Activated CD4-positive, alpha-beta T cell treated with anti-CD3 and anti-CD28 coated beads, Interleukin-2, amount 10 ng/mL, durations not matched to agents 7 days and 5 days (primary cell): ENCODE measurements around the gene IFNB1. TPM values are rescaled to one million over a fixed set of nuclear protein-coding genes. Genes with fewer than 3 reads are reported as not detected.

Experiments used
- CTCF ChIA-PET: fragments of 350-600 bp; sonication (Branson Sonifier 250); formaldehyde crosslinking; loops from one replicate; lab custom pipeline; 2021; ENCODE audit warnings: antibody characterized with exemption; lab: Charles Lee
- POLR2A ChIA-PET: fragments of 350-600 bp; sonication (Branson Sonifier 250); formaldehyde crosslinking; loops from one replicate; lab custom pipeline; 2021; ENCODE audit warnings: antibody characterized with exemption; lab: Charles Lee
- DNase-seq: peaks from one replicate; pipeline ENCODE4 v3.0.0-alpha.2; 2020
- H3K27ac Mint-ChIP-seq: one replicate; pipeline ENCODE4 v1.8.0; 2021; ENCODE audit warnings: mild to moderate bottlenecking, moderate library complexity, mixed read lengths
- H3K27me3 Mint-ChIP-seq: one replicate; pipeline ENCODE4 v1.8.0; 2021; ENCODE audit warnings: mixed read lengths
- H3K36me3 Mint-ChIP-seq: one replicate; pipeline ENCODE4 v1.8.0; 2021; ENCODE audit warnings: low read depth, mixed read lengths
- H3K4me1 Mint-ChIP-seq: one replicate; pipeline ENCODE4 v1.8.0; 2021; ENCODE audit warnings: mixed read lengths
- H3K4me3 Mint-ChIP-seq: one replicate; pipeline ENCODE4 v1.8.0; 2021; ENCODE audit warnings: mild to moderate bottlenecking, moderate library complexity, mixed read lengths
- H3K9me3 Mint-ChIP-seq: one replicate; pipeline ENCODE4 v1.8.0; 2021; ENCODE audit warnings: mixed read lengths
- total RNA-seq, 2 experiments: library from RNA; stranded (reverse); gene quantifications; one replicate each; pipeline ENCODE4 v1.2.3, GENCODE V29; 2021

IFNB1 gene
- total RNA-seq, 2 experiments from 2014 or later = not detected

DNA sequence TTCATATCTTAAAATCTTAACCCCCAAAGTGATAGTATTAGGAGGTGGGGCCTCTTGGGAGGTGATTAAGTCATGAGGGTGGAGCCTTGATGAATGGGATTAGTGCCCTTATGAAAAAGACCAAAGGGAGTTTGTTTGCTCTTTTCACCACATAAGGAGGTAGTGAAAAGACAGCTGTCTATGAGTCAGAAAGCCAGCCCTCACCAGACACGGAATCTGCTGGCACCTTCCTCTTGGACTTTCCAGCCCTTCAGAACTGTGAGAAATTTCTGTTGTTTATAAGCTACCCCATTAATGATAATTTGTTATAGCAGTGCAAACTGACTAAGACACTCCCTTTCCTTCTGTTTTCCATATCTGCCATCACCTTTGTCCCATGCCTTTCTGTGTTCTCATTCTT lies 20.8 kb downstream of the IFNB1 start:
- CTCF ChIA-PET = interaction anchor here (1.2 to 1.5 kb wide), 2 partner anchors 9 to 22 kb away, joined by 3 read pairs; no protein-coding TSS in a partner anchor
- Mint-ChIP-seq H3K9me3 (no peaks in the 10 kb centered on the region), H3K36me3 (peaks cover 1% of the 10 kb centered on the region), H3K27ac (no peak overlapping the region), H3K27me3 (no peaks in the 10 kb centered on the region), H3K4me3 (no peak overlapping the region), H3K4me1 (peaks cover 21% of the 10 kb centered on the region)
- POLR2A ChIA-PET = no interaction called here
- no peak for DNase-seq

- no peaks in the 10 kb centered on the region for H3K4me1 Mint-ChIP-seq
- CTCF ChIA-PET = no interaction called here
- peaks cover 2% of the 10 kb centered on the region for H3K27me3 Mint-ChIP-seq
- no peak overlapping the region for H3K27ac Mint-ChIP-seq
- no peaks in the 10 kb centered on the region for H3K9me3 Mint-ChIP-seq
- POLR2A ChIA-PET = no interaction called here
- H3K36me3 Mint-ChIP-seq = peaks cover 1% of the 10 kb centered on the region
- DNase-seq = no peak
- H3K4me3 Mint-ChIP-seq = no peak overlapping the region
Observed at GRCh38 chr9:21053851-21054250, 23.9 kb downstream of the IFNB1 start.

DNA sequence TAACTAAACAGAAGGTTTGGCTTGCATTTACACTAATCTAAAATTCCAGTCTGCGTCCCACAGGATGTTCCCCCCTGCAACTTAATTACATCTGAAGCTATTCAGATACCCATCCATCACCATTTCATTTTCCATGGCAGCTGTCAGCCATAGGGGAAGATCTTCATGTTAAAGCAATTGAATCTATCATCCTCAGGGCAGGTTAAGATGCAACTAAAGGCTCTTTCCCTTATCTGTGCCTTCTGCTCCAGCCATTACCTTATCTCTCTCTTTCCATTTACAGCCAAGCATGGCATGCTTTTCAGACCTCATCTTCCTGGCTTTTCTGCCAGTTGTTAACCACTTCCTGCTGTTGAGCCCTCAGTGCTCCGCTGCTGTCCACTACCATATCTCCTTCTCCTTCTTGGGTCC lies 30.5 kb downstream of the IFNB1 start:
- Mint-ChIP-seq H3K9me3 (no peaks in the 10 kb centered on the region), H3K4me3 (no peak overlapping the region), H3K36me3 (peaks cover under 1% of the 10 kb centered on the region), H3K27ac (no peak overlapping the region), H3K27me3 (peaks cover 8% of the 10 kb centered on the region), H3K4me1 (peaks cover 4% of the 10 kb centered on the region)
- CTCF ChIA-PET = interaction anchor here (1.1 kb wide), 1 partner anchor 9 kb away, joined by 3 read pairs; no protein-coding TSS in a partner anchor
- no peak for DNase-seq
- POLR2A ChIA-PET = no interaction called here

DNA sequence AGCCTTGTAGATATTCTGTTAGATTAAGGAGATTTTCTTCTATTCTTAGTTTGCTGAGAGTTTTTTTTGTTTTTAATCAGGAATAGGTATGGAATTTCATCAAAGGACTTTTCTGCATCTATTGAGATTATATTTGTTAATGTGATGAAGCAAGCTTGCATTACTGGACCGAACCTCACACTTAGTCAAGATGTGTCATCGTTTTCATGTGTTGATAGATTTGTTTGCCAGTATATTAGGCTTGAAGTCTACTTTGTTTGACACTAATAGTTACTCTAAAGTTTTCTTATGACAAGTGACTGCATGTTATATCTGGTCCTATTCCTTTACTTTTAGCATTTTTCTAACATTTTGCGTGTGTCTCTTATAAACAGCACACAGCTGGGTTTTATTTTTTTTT lies 33.9 kb downstream of the IFNB1 start:
- CTCF ChIA-PET = no interaction called here
- Mint-ChIP-seq H3K27ac (no peak overlapping the region), H3K36me3 (no peaks in the 10 kb centered on the region), H3K9me3 (no peaks in the 10 kb centered on the region), H3K27me3 (peaks cover 6% of the 10 kb centered on the region), H3K4me3 (no peak overlapping the region), H3K4me1 (peaks cover 11% of the 10 kb centered on the region)
- DNase-seq = no peak
- POLR2A ChIA-PET = no interaction called here

- Mint-ChIP-seq H3K9me3 (no peaks in the 10 kb centered on the region), H3K4me3 (no peak overlapping the region), H3K27me3 (no peaks in the 10 kb centered on the region), H3K27ac (no peak overlapping the region), H3K36me3 (no peaks in the 10 kb centered on the region), H3K4me1 (peaks cover 11% of the 10 kb centered on the region)
- POLR2A ChIA-PET = no interaction called here
- CTCF ChIA-PET = no interaction called here
- no peak for DNase-seq
Observed at GRCh38 chr9:21042466-21042865, 35.3 kb downstream of the IFNB1 start.

GRCh38 chr9:21039302-21039701 lies 38.4 kb downstream of the IFNB1 start:
- Mint-ChIP-seq H3K36me3 (no peaks in the 10 kb centered on the region), H3K4me3 (no peak overlapping the region), H3K27me3 (peaks cover 2% of the 10 kb centered on the region), H3K4me1 (peaks cover 8% of the 10 kb centered on the region), H3K27ac (peak overlapping the region; percentile 82), H3K9me3 (no peaks in the 10 kb centered on the region)
- DNase-seq = no peak
- ChIA-PET POLR2A (no interaction called here), CTCF (interaction anchor here (0.6 kb wide), 1 partner anchor 1617 kb away, joined by 4 read pairs; no protein-coding TSS in a partner anchor)

GRCh38 chr9:21037278-21037677 lies 40.5 kb downstream of the IFNB1 start:
- no peak for DNase-seq
- Mint-ChIP-seq H3K36me3 (peaks cover 7% of the 10 kb centered on the region), H3K4me1 (peaks cover 17% of the 10 kb centered on the region), H3K27me3 (peaks cover 2% of the 10 kb centered on the region), H3K9me3 (peaks cover 2% of the 10 kb centered on the region), H3K27ac (no peak overlapping the region), H3K4me3 (no peak overlapping the region)
- POLR2A ChIA-PET = no interaction called here
- CTCF ChIA-PET = interaction anchor here (0.8 kb wide), 1 partner anchor 154 kb away, joined by 3 read pairs; no protein-coding TSS in a partner anchor

DNA sequence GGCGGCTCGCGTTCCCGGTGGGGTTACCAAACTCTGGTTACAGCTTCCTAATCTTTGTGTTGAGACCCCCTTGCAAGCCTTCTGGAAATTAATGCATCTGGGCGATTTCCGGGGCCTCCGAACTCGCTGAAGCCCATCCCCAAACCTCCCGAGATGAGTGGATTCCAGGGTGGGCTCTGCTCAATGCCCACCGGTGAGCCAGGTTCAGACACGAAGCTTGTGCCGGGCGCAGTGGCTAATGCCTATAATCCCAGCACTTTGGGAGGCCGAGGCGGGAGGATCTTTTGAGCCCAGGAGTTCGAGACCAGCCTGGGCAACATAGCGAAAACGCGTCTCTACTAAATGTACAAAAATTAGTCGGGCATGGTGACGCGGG lies 45.9 kb downstream of the IFNB1 start:
- ChIA-PET POLR2A (no interaction called here), CTCF (interaction anchor here (1.2 kb wide), 1 partner anchor 79 kb away, joined by 5 read pairs; no protein-coding TSS in a partner anchor)
- Mint-ChIP-seq H3K4me1 (peaks cover 18% of the 10 kb centered on the region), H3K9me3 (peaks cover 2% of the 10 kb centered on the region), H3K27ac (peak overlapping the region; percentile 89), H3K36me3 (peaks cover 20% of the 10 kb centered on the region), H3K4me3 (no peak overlapping the region), H3K27me3 (peaks cover 2% of the 10 kb centered on the region)
- no peak for DNase-seq

- Mint-ChIP-seq H3K9me3 (peaks cover 2% of the 10 kb centered on the region), H3K27me3 (no peaks in the 10 kb centered on the region), H3K4me3 (no peak within 1 kb of the TSS), H3K27ac (peak within 1 kb of the TSS; percentile 89), H3K36me3 (peaks cover 25% of the 10 kb centered on the region), H3K4me1 (peaks cover 18% of the 10 kb centered on the region)
- POLR2A ChIA-PET = no interaction called here
- CTCF ChIA-PET = interaction anchor here (0.9 to 1.9 kb wide), 3 partner anchors 9 to 79 kb away, joined by 3 to 6 read pairs (median 5); no protein-coding TSS in a partner anchor
- DNase-seq = peak; percentile 74
Observed at GRCh38 chr9:21031091-21031807, 46.5 kb downstream of the IFNB1 start, which contains the start of gene HACD4. HACD4 (minus strand) TSS chr9:21031640; CDS start chr9:21031590, 50 bp downstream.

DNA sequence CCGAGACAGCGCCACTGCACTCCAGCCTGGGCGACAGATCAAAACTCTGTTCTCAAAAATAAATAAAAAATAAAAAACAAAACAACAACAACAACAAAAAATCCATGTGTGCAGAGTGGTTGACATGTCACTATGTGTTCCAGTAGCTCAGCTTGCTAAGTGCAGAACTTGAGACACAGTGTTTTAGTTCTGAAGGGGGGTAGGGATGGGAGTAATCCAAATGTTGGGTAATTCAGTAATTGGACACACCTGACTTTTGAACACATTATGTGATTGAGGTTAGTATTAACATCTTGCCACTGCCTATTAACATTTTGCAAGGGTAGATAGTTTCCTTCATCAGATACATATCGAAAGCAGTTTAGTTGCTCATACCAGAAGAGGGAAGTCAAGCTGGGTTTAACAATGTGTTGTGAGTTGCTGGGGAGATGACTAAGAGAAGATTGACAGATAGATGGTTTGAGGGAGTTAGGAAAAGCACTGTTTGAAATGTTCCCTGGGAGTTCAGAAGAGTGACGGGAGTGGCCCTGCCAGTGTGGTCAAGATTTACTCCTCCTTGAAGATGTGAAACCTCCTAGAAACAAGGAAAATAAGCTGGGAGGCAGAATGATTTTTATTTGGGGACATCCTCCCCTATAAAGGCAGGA lies 47.2 kb downstream of the IFNB1 start:
- ChIA-PET CTCF (interaction anchor here (0.5 to 1.9 kb wide), 4 partner anchors 10 to 1832 kb away, joined by 3 to 6 read pairs (median 4); no protein-coding TSS in a partner anchor), POLR2A (no interaction called here)
- peaks cover 18% of the 10 kb centered on the region for H3K4me1 Mint-ChIP-seq
- H3K4me3 Mint-ChIP-seq = no peak overlapping the region
- H3K27ac Mint-ChIP-seq = no peak overlapping the region
- peaks cover 33% of the 10 kb centered on the region for H3K36me3 Mint-ChIP-seq
- no peaks in the 10 kb centered on the region for H3K27me3 Mint-ChIP-seq
- DNase-seq = peak; percentile 27
- H3K9me3 Mint-ChIP-seq = peaks cover 2% of the 10 kb centered on the region

DNA sequence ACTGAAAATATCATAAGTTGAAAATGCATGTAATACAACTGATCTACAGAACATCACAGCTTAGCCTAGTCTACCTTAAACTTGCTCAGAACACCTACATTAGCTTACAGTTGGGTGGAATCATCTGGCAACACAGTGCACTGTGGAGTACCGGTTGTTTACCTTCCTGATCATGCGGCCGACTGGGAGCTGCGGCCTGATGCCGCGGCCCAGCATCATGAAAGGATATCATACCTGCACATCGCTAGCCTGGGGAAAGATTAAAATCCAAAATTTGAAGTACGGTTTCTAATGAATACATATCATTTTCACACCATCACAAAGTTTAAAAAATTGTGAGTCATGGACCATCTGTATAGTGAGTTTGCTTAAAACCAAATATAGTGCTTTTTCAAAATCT lies 48.1 kb downstream of the IFNB1 start:
- CTCF ChIA-PET = interaction anchor here (0.6 to 1.9 kb wide), 2 partner anchors 10 to 46 kb away, joined by 3 to 6 read pairs; no protein-coding TSS in a partner anchor
- Mint-ChIP-seq H3K27me3 (no peaks in the 10 kb centered on the region), H3K9me3 (peaks cover 2% of the 10 kb centered on the region), H3K4me3 (no peak overlapping the region), H3K27ac (no peak overlapping the region), H3K36me3 (peaks cover 37% of the 10 kb centered on the region), H3K4me1 (peaks cover 18% of the 10 kb centered on the region)
- POLR2A ChIA-PET = no interaction called here
- no peak for DNase-seq

- Mint-ChIP-seq H3K4me1 (peaks cover 24% of the 10 kb centered on the region), H3K27ac (no peak overlapping the region), H3K4me3 (no peak overlapping the region), H3K27me3 (no peaks in the 10 kb centered on the region), H3K9me3 (peaks cover 2% of the 10 kb centered on the region), H3K36me3 (peaks cover 47% of the 10 kb centered on the region)
- CTCF ChIA-PET = interaction anchor here (0.7 to 1.4 kb wide), 2 partner anchors 23 to 36 kb away, joined by 4 to 5 read pairs; no protein-coding TSS in a partner anchor
- POLR2A ChIA-PET = no interaction called here
- no peak for DNase-seq
Observed at GRCh38 chr9:21028466-21028865, 49.3 kb downstream of the IFNB1 start.

GRCh38 chr9:21027295-21027694 lies 50.4 kb downstream of the IFNB1 start:
- Mint-ChIP-seq H3K9me3 (peaks cover 3% of the 10 kb centered on the region), H3K27ac (no peak overlapping the region), H3K4me1 (peaks cover 20% of the 10 kb centered on the region), H3K4me3 (no peak overlapping the region), H3K27me3 (no peaks in the 10 kb centered on the region), H3K36me3 (peaks cover 46% of the 10 kb centered on the region)
- DNase-seq = no peak
- CTCF ChIA-PET = interaction anchor here (0.6 to 1.5 kb wide), 3 partner anchors 22 to 1853 kb away, joined by 3 to 4 read pairs (median 4); no protein-coding TSS in a partner anchor
- POLR2A ChIA-PET = no interaction called here
